Activated naive CD8-positive, alpha-beta T cell treated with anti-CD3 and anti-CD28 coated beads, Interleukin-2, amount 50 U/mL, for 24 hours (primary cell): ENCODE measurements around the gene FAM110D.

Source experiments
- ATAC-seq: fragments of 150-1000 bp; cut with Tn5 transposase; one replicate; pipeline ENCODE4 v1.10.0; 2021
- DNase-seq: peaks from one replicate; pipeline ENCODE4 v3.0.0; 2021
- H3K27ac Mint-ChIP-seq: one replicate; pipeline ENCODE4 v1.8.0; 2021; ENCODE audit warnings: mild to moderate bottlenecking, mixed read lengths
- H3K27me3 Mint-ChIP-seq: one replicate; pipeline ENCODE4 v1.8.0; 2021; ENCODE audit warnings: mixed read lengths
- H3K36me3 Mint-ChIP-seq: one replicate; pipeline ENCODE4 v1.8.0; 2021; ENCODE audit warnings: low read depth, mixed read lengths
- H3K4me1 Mint-ChIP-seq: one replicate; pipeline ENCODE4 v1.8.0; 2021; ENCODE audit warnings: mixed read lengths
- H3K4me3 Mint-ChIP-seq: one replicate; pipeline ENCODE4 v1.8.0; 2021; ENCODE audit warnings: mild to moderate bottlenecking, moderate library complexity, mixed read lengths
- H3K9me3 Mint-ChIP-seq: one replicate; pipeline ENCODE4 v1.8.0; 2021; ENCODE audit warnings: mixed read lengths

Gene FAM110D

GRCh38 chr1:26213335-26213905 lies 54.5 kb downstream of the FAM110D start:
- H3K4me3 Mint-ChIP-seq: no peak overlapping the region
- no peaks in the 10 kb centered on the region for H3K27me3 Mint-ChIP-seq
- H3K27ac Mint-ChIP-seq: no peak overlapping the region
- DNase-seq (no peak), ATAC-seq (no peak)
- no peaks in the 10 kb centered on the region for H3K4me1 Mint-ChIP-seq
- no peaks in the 10 kb centered on the region for H3K36me3 Mint-ChIP-seq
- H3K9me3 Mint-ChIP-seq: no peaks in the 10 kb centered on the region
